Measurements from ENCODE around the gene CARHSP1.

CARHSP1 gene

DNA sequence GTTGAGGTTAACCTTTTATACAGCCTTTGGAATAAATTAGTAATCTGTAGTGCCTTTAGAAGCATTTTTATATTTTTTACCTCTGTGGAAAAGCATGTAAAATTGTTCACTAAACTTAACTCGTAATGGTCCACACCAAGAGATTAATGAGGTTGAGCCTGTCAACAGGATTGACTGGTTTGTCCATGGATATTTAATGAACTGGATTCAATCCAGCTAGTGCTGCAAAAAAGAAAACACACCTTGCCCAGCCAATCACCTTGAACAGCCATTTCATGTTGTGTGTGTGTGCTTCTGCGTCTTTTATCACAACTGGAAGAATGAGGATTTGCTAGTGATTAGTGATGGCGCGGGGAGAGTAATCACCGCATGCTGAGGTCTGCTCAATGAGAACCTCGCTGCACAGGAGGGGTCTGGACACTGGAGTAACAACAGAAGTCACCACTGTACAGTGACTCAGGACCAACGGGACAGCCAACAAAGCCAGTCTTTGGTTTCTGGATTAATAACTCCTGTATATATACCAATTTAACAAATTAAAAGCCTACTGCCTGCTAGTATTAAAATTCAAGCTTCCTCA, 47.0 kb upstream of the CARHSP1 start:
- Histone ChIP-seq H3K9me2 (replicated peaks; ENCODE audit: low read depth, low read length) (no peaks in the 10 kb centered on the region), H2AFZ (ENCODE audit: low read length) (no peak overlapping the region), H3K4me2 (ENCODE audit: low read depth, low read length, poor library complexity, severe bottlenecking) (no peak overlapping the region), H3K4me3 (ENCODE audit: low read length, poor library complexity, severe bottlenecking) (no peak overlapping the region), H3F3A (ENCODE audit: low read depth) (no peaks in the 10 kb centered on the region), H3K36me3 (ENCODE audit: insufficient read depth, low read length) (peaks cover 83% of the 10 kb centered on the region; the same call in 1 of the 2 replicates), H3K79me2 (ENCODE audit: insufficient read depth, low read length) (no peaks in the 10 kb centered on the region), H3K9me3 (ENCODE audit: insufficient read depth, low read depth, low read length) (no peaks in the 10 kb centered on the region), H3K9ac (ENCODE audit: low read depth, low read length, poor library complexity, severe bottlenecking) (no peak overlapping the region), H4K20me1 (ENCODE audit: insufficient read depth, low read length, poor library complexity, severe bottlenecking) (no peaks in the 10 kb centered on the region), H3K4me1 (ENCODE audit: insufficient read depth, low read length, poor library complexity, severe bottlenecking) (no peaks in the 10 kb centered on the region), H3K27me3 (ENCODE audit: insufficient read depth, low read length, poor library complexity, severe bottlenecking) (no peaks in the 10 kb centered on the region)
- TF ChIP-seq EZH2phosphoT487 (IDR thresholded peaks at IDR 0.05; ENCODE audit: borderline replicate concordance), result no peak

DNA sequence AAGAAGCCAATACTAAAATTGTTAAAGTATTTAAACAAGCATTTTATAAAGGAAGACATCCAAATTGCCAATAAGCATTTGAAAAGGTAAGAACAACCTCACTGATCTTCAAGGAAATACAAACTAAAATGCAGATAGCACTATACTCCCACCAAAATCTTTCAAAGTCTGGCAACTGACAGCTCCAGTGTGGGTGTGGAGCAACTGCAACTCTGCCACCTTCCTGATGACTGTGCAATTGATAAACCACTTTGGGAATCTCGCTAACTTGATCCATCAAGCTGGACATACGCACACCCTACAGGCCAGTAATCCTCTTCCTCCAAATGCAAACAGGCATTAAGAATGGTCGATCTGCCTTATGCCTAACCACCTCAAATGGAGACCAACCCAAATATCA, 45.3 kb upstream of the CARHSP1 start:
- no peaks in the 10 kb centered on the region for H3K4me1 ChIP-seq (ENCODE audit: insufficient read depth, low read length, poor library complexity, severe bottlenecking)
- no peak overlapping the region for H3K4me2 ChIP-seq (ENCODE audit: low read depth, low read length, poor library complexity, severe bottlenecking)
- H3K27me3 ChIP-seq (ENCODE audit: insufficient read depth, low read length, poor library complexity, severe bottlenecking), result no peaks in the 10 kb centered on the region
- no peaks in the 10 kb centered on the region for H3F3A ChIP-seq (ENCODE audit: low read depth)
- no peak overlapping the region for H3K9ac ChIP-seq (ENCODE audit: low read depth, low read length, poor library complexity, severe bottlenecking)
- H3K4me3 ChIP-seq (ENCODE audit: low read length, poor library complexity, severe bottlenecking), result no peak overlapping the region
- no peak for TF ChIP-seq EZH2phosphoT487 (IDR thresholded peaks at IDR 0.05; ENCODE audit: borderline replicate concordance)
- TF ChIP-seq, protein P1, sequence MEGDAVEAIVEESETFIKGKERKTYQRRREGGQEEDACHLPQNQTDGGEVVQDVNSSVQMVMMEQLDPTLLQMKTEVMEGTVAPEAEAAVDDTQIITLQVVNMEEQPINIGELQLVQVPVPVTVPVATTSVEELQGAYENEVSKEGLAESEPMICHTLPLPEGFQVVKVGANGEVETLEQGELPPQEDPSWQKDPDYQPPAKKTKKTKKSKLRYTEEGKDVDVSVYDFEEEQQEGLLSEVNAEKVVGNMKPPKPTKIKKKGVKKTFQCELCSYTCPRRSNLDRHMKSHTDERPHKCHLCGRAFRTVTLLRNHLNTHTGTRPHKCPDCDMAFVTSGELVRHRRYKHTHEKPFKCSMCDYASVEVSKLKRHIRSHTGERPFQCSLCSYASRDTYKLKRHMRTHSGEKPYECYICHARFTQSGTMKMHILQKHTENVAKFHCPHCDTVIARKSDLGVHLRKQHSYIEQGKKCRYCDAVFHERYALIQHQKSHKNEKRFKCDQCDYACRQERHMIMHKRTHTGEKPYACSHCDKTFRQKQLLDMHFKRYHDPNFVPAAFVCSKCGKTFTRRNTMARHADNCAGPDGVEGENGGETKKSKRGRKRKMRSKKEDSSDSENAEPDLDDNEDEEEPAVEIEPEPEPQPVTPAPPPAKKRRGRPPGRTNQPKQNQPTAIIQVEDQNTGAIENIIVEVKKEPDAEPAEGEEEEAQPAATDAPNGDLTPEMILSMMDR (conservative IDR thresholded peaks at IDR 0.05; ENCODE audit: low read length), result no peak
- H2AFZ ChIP-seq (ENCODE audit: low read length), result no peak overlapping the region
- H3K79me2 ChIP-seq (ENCODE audit: insufficient read depth, low read length), result no peaks in the 10 kb centered on the region
- H3K9me2 ChIP-seq (replicated peaks; ENCODE audit: low read depth, low read length), result no peaks in the 10 kb centered on the region
- no peaks in the 10 kb centered on the region for H4K20me1 ChIP-seq (ENCODE audit: insufficient read depth, low read length, poor library complexity, severe bottlenecking)
- peaks cover 78% of the 10 kb centered on the region; the same call in 1 of the 2 replicates for H3K36me3 ChIP-seq (ENCODE audit: insufficient read depth, low read length)
- no peaks in the 10 kb centered on the region for H3K9me3 ChIP-seq (ENCODE audit: insufficient read depth, low read depth, low read length)

DNA sequence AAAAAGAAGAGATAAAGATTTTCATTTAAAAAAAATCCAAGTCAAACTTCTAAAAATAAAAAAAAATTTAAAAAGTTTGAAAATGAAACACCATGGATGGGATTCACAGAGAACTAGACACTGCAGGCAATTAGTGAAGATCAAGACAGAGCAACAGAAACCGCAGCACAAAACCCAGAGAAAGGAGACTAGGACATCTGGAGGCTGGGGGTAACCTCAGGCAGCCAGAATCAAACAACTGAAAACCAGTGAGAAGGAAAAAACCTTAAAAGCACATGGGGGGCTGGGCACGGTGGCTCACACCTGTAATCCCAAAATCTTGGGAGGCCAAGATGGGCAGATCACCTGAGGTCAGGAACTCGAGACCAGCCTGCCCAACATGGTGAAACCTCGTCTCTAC, 44.0 kb upstream of the CARHSP1 start:
- no peaks in the 10 kb centered on the region for H3K79me2 ChIP-seq (ENCODE audit: insufficient read depth, low read length)
- no peaks in the 10 kb centered on the region for H3K9me3 ChIP-seq (ENCODE audit: insufficient read depth, low read depth, low read length)
- H3K9me2 ChIP-seq (replicated peaks; ENCODE audit: low read depth, low read length), result no peaks in the 10 kb centered on the region
- no peak overlapping the region for H2AFZ ChIP-seq (ENCODE audit: low read length)
- no peaks in the 10 kb centered on the region for H3K4me1 ChIP-seq (ENCODE audit: insufficient read depth, low read length, poor library complexity, severe bottlenecking)
- H3K9ac ChIP-seq (ENCODE audit: low read depth, low read length, poor library complexity, severe bottlenecking), result no peak overlapping the region
- no peaks in the 10 kb centered on the region for H3K27me3 ChIP-seq (ENCODE audit: insufficient read depth, low read length, poor library complexity, severe bottlenecking)
- no peak overlapping the region for H3K4me3 ChIP-seq (ENCODE audit: low read length, poor library complexity, severe bottlenecking)
- H4K20me1 ChIP-seq (ENCODE audit: insufficient read depth, low read length, poor library complexity, severe bottlenecking), result no peaks in the 10 kb centered on the region
- H3K4me2 ChIP-seq (ENCODE audit: low read depth, low read length, poor library complexity, severe bottlenecking), result no peak overlapping the region
- TF ChIP-seq EZH2phosphoT487 (IDR thresholded peaks at IDR 0.05; ENCODE audit: borderline replicate concordance), result no peak
- TF ChIP-seq, protein P1 (conservative IDR thresholded peaks at IDR 0.05; ENCODE audit: low read length), result no peak
- H3F3A ChIP-seq (ENCODE audit: low read depth), result no peaks in the 10 kb centered on the region
- peaks cover 81% of the 10 kb centered on the region; the same call in 1 of the 2 replicates for H3K36me3 ChIP-seq (ENCODE audit: insufficient read depth, low read length)

DNA sequence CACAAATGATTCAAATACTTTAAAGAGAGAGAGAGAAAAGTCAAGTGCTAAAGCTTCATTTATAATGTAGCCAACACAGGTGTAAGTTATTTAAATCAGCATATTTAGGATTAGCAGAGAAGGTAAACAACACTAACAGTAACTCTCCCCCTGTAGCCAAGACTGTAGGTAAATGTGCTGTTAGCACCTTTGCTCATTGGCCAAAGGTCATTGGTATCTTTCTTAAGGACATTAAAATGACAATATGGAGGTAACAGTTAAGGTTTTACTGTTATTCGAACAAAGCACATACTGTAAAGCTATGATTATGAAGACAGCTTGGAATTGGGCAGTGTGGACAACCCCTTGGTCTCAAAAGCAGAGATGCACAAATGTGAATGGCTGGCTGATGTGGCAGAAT, 42.0 kb upstream of the CARHSP1 start:
- no peaks in the 10 kb centered on the region for H3K4me1 ChIP-seq (ENCODE audit: insufficient read depth, low read length, poor library complexity, severe bottlenecking)
- no peaks in the 10 kb centered on the region for H3K79me2 ChIP-seq (ENCODE audit: insufficient read depth, low read length)

More for the DNA sequence above, 42.0 kb upstream of the CARHSP1 start:
- H4K20me1 ChIP-seq (ENCODE audit: insufficient read depth, low read length, poor library complexity, severe bottlenecking), result no peaks in the 10 kb centered on the region
- H3K9me2 ChIP-seq (replicated peaks; ENCODE audit: low read depth, low read length), result no peaks in the 10 kb centered on the region
- H3K4me3 ChIP-seq (ENCODE audit: low read length, poor library complexity, severe bottlenecking), result no peak overlapping the region
- no peak for TF ChIP-seq EZH2phosphoT487 (IDR thresholded peaks at IDR 0.05; ENCODE audit: borderline replicate concordance)
- TF ChIP-seq, protein P1 (conservative IDR thresholded peaks at IDR 0.05; ENCODE audit: low read length), result no peak
- no peaks in the 10 kb centered on the region for H3F3A ChIP-seq (ENCODE audit: low read depth)
- H3K4me2 ChIP-seq (ENCODE audit: low read depth, low read length, poor library complexity, severe bottlenecking), result no peak overlapping the region
- no peaks in the 10 kb centered on the region for H3K9me3 ChIP-seq (ENCODE audit: insufficient read depth, low read depth, low read length)
- no peak overlapping the region for H3K9ac ChIP-seq (ENCODE audit: low read depth, low read length, poor library complexity, severe bottlenecking)
- no peaks in the 10 kb centered on the region for H3K27me3 ChIP-seq (ENCODE audit: insufficient read depth, low read length, poor library complexity, severe bottlenecking)
- no peak overlapping the region for H2AFZ ChIP-seq (ENCODE audit: low read length)
- peaks cover 86% of the 10 kb centered on the region; the same call in 1 of the 2 replicates for H3K36me3 ChIP-seq (ENCODE audit: insufficient read depth, low read length)

All from Loucy (cell line).